ENCODE results near the gene KCNS1.

KCNS1 gene

DNA sequence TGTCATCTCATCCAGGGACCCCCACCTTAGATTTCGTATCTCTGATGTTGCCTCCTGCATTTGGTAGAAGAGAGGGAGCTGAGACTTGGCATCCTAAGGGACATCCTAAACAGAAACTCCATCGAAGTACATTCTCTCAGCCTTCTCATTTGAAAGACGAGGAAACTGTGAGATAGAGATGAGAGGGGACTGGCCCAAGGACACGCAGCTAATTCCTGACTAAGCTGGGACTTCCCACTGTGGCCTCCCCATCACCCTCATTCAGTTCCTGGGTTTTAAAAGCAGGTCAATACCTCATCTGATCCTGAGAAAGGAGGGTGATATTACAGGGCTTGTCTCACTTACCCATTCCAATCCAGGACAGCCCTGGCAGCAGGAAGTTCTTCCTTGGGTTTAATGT is 14.9 kb upstream of the KCNS1 start:
- DNase-seq (ENCODE audit: low read depth in 2 of 2) = no peak
- no peak overlapping the region for H3K4me3 ChIP-seq (replicated peaks in 1 of 2; ENCODE audit: low read depth in 2 of 2, low read length in 2 of 2)
- TF ChIP-seq, protein P1, sequence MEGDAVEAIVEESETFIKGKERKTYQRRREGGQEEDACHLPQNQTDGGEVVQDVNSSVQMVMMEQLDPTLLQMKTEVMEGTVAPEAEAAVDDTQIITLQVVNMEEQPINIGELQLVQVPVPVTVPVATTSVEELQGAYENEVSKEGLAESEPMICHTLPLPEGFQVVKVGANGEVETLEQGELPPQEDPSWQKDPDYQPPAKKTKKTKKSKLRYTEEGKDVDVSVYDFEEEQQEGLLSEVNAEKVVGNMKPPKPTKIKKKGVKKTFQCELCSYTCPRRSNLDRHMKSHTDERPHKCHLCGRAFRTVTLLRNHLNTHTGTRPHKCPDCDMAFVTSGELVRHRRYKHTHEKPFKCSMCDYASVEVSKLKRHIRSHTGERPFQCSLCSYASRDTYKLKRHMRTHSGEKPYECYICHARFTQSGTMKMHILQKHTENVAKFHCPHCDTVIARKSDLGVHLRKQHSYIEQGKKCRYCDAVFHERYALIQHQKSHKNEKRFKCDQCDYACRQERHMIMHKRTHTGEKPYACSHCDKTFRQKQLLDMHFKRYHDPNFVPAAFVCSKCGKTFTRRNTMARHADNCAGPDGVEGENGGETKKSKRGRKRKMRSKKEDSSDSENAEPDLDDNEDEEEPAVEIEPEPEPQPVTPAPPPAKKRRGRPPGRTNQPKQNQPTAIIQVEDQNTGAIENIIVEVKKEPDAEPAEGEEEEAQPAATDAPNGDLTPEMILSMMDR (IDR thresholded peaks at IDR 0.05; ENCODE audit: low read depth, low read length) = no peak

DNA sequence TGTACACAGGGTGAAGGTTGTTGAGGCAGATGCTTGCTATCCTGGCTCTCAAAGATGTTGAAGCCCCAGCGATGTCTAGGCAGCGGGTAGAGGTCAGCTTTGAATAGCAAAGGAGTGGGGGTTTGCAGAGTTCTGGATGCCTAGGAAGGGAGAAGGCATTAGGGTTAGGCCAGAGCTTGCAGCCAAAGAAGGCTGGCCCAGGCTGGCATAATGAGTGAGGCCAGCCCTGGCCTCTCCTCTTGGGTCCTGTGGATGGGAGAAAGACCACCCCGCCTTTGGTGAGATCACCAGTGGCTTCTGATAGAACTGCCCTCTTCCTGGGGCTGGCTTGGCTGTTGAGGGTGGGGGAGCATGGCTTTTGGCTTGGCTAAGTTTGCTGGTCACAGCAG is 14.5 kb upstream of the KCNS1 start:
- no peak for DNase-seq (ENCODE audit: low read depth in 2 of 2)
- TF ChIP-seq, protein P1 (IDR thresholded peaks at IDR 0.05; ENCODE audit: low read depth, low read length) = no peak
- H3K4me3 ChIP-seq (replicated peaks in 1 of 2; ENCODE audit: low read depth in 2 of 2, low read length in 2 of 2) = no peak overlapping the region

DNA sequence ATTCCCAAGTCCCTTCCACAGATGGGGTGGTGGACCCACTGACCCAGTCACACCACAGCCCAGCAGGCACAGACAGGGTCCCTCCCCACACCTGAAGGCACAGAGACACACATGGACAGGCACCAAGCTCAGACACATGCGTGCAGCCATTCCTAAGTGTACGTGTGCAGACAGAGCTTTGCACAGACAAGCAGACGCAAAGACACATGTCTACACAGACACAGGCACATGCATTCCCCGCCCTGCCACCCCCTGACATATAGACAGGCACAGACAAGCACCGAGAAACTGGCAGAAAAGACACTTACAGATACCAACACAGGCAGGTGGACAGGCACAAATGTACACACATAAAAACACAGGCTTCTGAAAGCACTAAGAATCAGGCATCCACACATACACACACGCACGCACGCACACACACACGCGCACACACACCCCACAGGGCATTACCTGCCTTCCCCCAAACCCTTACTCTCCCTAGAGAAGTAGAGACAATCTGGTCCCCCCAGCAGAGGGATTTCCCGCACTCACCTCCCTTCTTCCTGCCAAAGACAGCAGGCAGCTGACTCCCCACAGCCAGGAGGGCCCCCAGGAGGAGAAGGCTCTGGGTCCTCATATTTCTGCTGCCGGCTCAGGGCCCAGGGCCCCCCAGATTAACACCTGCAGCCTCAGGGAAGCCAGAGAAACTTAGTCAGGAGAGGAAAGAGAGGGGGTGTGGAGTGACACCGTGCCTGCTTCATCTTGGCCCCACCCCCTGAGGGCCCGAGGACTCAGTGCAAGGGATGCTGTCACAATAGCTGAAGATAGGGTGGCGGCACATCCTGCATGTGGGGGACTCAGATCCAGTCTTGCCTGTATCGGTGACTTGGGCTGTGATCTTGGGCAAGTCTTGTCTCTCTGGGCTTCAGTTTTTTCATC is 13.8 kb upstream of the KCNS1 start, which contains the start of gene WFDC5:
TSS of gene WFDC5 (minus strand) at position 710 of the 921 bp plus-strand sequence. CDS start at position 619, 91 bp downstream.
- TF ChIP-seq, protein P1 (IDR thresholded peaks at IDR 0.05; ENCODE audit: low read depth, low read length) = no peak
- H3K4me3 ChIP-seq (replicated peaks in 1 of 2; ENCODE audit: low read depth in 2 of 2, low read length in 2 of 2) = no peak within 1 kb of the TSS
- DNase-seq (ENCODE audit: low read depth in 2 of 2) = no peak

DNA sequence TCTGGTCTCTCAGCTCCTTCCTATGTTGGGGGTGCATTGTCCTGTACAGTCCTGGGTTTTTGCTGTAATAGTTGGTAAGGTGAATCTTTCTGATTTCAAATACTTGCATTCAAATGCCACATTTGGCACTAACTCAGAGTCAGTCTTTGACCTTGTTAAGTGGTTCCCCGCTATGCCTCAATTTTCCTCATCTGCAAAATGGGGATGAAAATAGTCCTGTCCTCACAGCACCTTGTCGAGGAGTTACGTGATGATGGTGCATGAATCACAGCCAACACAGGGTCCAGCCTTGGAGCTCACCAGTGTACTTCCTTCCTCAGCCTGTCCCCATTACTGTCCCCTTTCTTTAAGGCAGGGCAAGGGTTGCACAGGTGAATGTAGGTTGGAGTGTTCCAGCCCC is 12.9 kb upstream of the KCNS1 start:
- TF ChIP-seq, protein P1 (IDR thresholded peaks at IDR 0.05; ENCODE audit: low read depth, low read length) = no peak
- no peak for DNase-seq (ENCODE audit: low read depth in 2 of 2)
- no peak overlapping the region for H3K4me3 ChIP-seq (replicated peaks in 1 of 2; ENCODE audit: low read depth in 2 of 2, low read length in 2 of 2)

DNA sequence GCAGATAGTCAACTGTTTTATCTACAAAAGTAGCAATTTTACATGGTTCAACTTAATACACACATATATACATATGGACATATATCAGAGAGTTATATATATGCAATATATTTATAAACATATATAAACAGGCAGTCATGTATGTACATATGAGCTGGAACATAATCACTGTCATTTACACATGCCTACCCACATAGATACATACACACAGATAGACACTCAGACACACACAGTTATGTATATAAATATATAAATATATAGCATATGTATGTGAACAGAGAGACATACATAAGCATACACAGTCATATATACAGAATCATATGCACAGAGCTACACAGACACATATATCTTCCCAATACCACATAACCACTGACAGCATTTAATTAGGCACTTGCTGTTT is 11.8 kb upstream of the KCNS1 start:
- H3K4me3 ChIP-seq (replicated peaks in 1 of 2; ENCODE audit: low read depth in 2 of 2, low read length in 2 of 2) = no peak overlapping the region
- DNase-seq (ENCODE audit: low read depth in 2 of 2) = no peak
- TF ChIP-seq, protein P1 (IDR thresholded peaks at IDR 0.05; ENCODE audit: low read depth, low read length) = no peak

DNA sequence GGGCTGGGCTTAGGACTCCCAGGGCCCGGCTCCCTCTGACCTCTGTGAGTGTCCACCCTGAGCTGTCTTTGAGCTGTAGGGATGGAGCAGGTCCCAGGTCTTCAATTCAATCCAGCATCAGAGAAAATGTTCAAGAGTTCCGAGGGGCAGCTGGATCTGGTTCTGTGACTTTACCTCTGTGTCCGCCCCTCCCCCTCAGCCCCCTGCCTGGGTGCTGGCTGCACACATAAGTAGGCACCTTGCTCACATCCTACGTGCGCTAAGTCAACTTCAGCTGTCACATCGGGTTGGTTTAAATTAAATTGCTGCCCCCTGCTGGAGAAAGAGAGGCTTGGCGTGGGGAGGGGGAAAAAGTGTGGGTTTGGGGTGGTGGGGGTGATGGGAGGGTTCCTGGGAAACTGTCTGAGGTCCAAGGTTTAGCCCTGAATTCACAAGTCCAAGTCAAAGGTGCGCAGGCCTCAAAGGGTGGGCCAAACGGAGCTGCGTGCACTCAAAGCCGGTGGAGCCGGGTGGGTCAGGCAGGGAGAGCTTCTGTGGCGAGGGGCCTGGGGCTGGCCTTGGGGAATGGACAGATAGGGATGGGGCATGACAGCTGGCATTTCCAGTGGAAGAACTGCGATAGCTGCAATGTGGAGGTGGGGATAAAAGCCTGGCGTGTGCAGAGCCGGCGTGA is 11.0 kb upstream of the KCNS1 start:
- peak; percentile 38 to 42 for DNase-seq (ENCODE audit: low read depth in 2 of 2)
- no peak overlapping the region for H3K4me3 ChIP-seq (replicated peaks in 1 of 2; ENCODE audit: low read depth in 2 of 2, low read length in 2 of 2)
- TF ChIP-seq, protein P1 (IDR thresholded peaks at IDR 0.05; ENCODE audit: low read depth, low read length) = peak; percentile 48

All from cardiac fibroblast (primary cell).